GM21723 (cell line): ENCODE measurements around the gene PRICKLE2.

ENCODE experiments used
- ATAC-seq: cut with Tn5 transposase; IDR thresholded peaks from one replicate; pipeline ENCODE4 v1.9.1; 2021; ENCODE audit warnings: mild to moderate bottlenecking, moderate library complexity; ENCODE audit not compliant: unreplicated experiment

The PRICKLE2 gene

GRCh38 chr3:64220161-64220914 is 4.9 kb downstream of the PRICKLE2 start:
- ATAC-seq: no peak

GRCh38 chr3:64218746-64219145 is 6.5 kb downstream of the PRICKLE2 start:
- ATAC-seq: no peak

- ATAC-seq: no peak
Measured at GRCh38 chr3:64218329-64218728, 6.9 kb downstream of the PRICKLE2 start.

GRCh38 chr3:64216274-64217147 is 8.8 kb downstream of the PRICKLE2 start:
- ATAC-seq: no peak

GRCh38 chr3:64215559-64215958 is 9.7 kb downstream of the PRICKLE2 start:
- no peak for ATAC-seq

- no peak for ATAC-seq
Measured at GRCh38 chr3:64215103-64215502, 10.2 kb downstream of the PRICKLE2 start.

GRCh38 chr3:64214381-64215018 is 10.8 kb downstream of the PRICKLE2 start:
- no peak for ATAC-seq

GRCh38 chr3:64213962-64214379 is 11.3 kb downstream of the PRICKLE2 start:
- ATAC-seq: no peak

GRCh38 chr3:64213224-64213878 is 11.9 kb downstream of the PRICKLE2 start:
- ATAC-seq: no peak

GRCh38 chr3:64209866-64210621 is 15.2 kb downstream of the PRICKLE2 start:
- no peak for ATAC-seq

GRCh38 chr3:64207289-64208080 is 17.8 kb downstream of the PRICKLE2 start:
- ATAC-seq: no peak

GRCh38 chr3:64203969-64204908 is 21.0 kb downstream of the PRICKLE2 start:
- ATAC-seq: no peak

GRCh38 chr3:64203216-64203615 is 22.1 kb downstream of the PRICKLE2 start:
- ATAC-seq: no peak

- ATAC-seq: no peak
Measured at GRCh38 chr3:64199932-64200331, 25.3 kb downstream of the PRICKLE2 start.

- ATAC-seq: no peak
Measured at GRCh38 chr3:64196236-64196929, 28.9 kb downstream of the PRICKLE2 start.

- no peak for ATAC-seq
Measured at GRCh38 chr3:64195789-64196188, 29.5 kb downstream of the PRICKLE2 start.

- no peak for ATAC-seq
Measured at GRCh38 chr3:64191822-64192221, 33.4 kb downstream of the PRICKLE2 start.
